Measurements from ENCODE around the gene MRPL39.

The MRPL39 gene

DNA sequence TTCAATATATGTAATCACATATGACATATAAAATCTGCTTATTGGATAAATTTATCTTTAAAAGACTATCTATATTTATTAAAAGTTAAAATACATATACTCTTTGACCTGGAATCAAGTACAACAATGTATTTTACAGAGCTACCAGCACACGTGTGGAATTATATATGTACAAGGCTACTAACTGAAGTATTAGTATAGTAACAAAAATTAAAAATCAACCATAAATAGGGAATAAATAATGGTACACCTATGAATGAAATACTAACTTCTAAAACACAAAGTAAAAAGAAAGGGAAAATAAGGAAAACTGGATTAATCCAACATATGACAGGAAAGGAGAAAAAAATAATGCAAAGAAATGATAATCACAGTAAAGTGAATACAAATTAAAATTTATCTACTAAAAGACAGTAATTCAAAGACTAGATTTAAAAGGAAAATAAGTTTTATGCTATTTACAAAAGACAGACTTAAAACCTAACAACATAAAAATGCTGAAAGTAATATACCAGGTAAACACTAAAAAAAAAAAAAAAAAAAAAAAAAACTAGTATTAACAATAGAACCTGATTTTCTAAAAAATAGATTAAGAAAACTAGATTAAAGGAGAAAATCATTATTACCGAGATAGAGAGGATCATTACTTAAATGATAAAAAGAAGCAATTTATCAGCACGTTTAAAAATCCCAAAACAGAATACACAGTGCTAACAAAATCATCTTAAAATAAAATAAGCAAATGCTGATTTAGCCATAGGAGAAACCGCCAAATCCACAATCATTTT is 27.9 kb downstream of the MRPL39 start:
- H3K4me3 ChIP-seq (replicated peaks; ENCODE audit: low read depth, low read length), result no peak overlapping the region
- no peak for DNase-seq (ENCODE audit: extremely low read depth, low read depth)
- TF ChIP-seq CTCF (IDR thresholded peaks at IDR 0.05; ENCODE audit: low read depth, low read length, missing control alignments), result no peak

DNA sequence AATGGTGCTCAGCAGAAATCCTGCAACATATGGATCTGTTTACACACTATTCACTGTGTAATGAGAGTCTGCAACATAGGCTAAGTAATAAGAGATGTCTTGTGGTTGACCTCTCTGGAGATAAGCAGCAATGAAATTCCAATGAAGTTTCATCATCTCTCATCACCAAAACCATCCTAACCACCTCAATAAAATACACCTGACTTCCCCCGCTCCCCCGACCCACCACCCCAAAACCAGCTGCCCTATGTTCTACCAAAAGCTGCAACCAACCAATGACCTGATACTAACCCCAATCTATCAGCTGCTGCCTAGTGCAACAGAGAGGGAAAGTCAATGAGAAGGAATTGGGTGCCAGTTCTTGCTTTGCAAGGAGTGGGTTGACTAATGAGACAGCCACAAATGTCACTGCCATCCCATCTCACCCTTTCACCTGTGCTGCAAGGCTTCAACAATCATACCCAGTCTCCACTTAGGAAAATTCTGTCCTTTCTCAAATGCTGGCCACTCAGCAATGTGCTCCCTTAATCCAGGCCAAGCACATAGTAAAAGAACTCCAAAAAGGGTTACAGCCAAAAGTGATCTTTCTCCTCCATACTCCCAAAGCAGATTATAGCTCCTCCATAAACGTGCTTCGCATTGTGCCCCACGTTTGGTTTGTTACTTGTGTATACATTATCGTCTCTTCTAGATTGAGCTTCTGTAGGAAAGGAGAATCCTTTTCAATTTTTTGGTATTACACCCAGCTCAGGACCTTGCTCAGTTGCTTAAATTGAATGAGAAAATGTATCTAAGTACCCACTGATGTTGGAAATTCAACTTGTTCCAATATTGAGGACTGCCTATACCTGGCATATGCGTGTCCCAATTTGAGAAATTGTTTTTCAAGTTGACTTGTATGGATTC is 29.0 kb downstream of the MRPL39 start:
- DNase-seq (ENCODE audit: extremely low read depth, low read depth), result peak; percentile 41
- no peak for TF ChIP-seq CTCF (IDR thresholded peaks at IDR 0.05; ENCODE audit: low read depth, low read length, missing control alignments)
- no peak overlapping the region for H3K4me3 ChIP-seq (replicated peaks; ENCODE audit: low read depth, low read length)

GRCh38 chr21:25577424-25578055 is 29.7 kb downstream of the MRPL39 start:
- no peak overlapping the region for H3K4me3 ChIP-seq (replicated peaks; ENCODE audit: low read depth, low read length)
- DNase-seq (ENCODE audit: extremely low read depth, low read depth), result no peak

GRCh38 chr21:25573409-25574206 is 33.7 kb downstream of the MRPL39 start:
- TF ChIP-seq CTCF (IDR thresholded peaks at IDR 0.05; ENCODE audit: low read depth, low read length, missing control alignments), result no peak
- H3K4me3 ChIP-seq (replicated peaks; ENCODE audit: low read depth, low read length), result no peak overlapping the region
- peak; percentile 92 for DNase-seq (ENCODE audit: extremely low read depth, low read depth)

More at GRCh38 chr21:25577424-25578055, 29.7 kb downstream of the MRPL39 start:
- TF ChIP-seq CTCF (IDR thresholded peaks at IDR 0.05; ENCODE audit: low read depth, low read length, missing control alignments), result no peak

GRCh38 chr21:25572861-25573310 is 34.4 kb downstream of the MRPL39 start:
- TF ChIP-seq CTCF (IDR thresholded peaks at IDR 0.05; ENCODE audit: low read depth, low read length, missing control alignments), result no peak
- DNase-seq (ENCODE audit: extremely low read depth, low read depth), result no peak
- H3K4me3 ChIP-seq (replicated peaks; ENCODE audit: low read depth, low read length), result no peak overlapping the region

DNA sequence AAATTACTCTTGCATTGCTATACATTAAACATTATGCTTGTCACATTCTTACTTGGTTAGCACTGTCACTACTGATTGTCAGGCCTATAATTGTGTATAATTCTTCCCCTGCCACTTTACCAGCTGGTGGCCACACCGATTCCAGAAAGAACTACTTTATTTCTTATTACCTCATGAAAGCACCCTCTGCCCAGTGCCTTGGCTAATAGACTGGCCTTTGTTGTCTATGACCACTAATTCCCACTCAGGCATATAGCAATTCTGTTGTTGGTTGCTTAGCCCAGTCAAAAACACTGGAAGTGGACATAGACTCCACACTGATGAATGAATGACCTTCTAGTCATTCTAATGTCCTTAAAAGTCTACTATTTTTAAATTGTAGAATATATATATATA is 35.6 kb downstream of the MRPL39 start:
- no peak for DNase-seq (ENCODE audit: extremely low read depth, low read depth)
- no peak for TF ChIP-seq CTCF (IDR thresholded peaks at IDR 0.05; ENCODE audit: low read depth, low read length, missing control alignments)
- H3K4me3 ChIP-seq (replicated peaks; ENCODE audit: low read depth, low read length), result no peak overlapping the region

Data from HFF-Myc (cell line).